Naive thymus-derived CD4-positive, alpha-beta T cell (primary cell): Measurements from ENCODE around the gene BCL11B. TPM values are rescaled to one million over a fixed set of nuclear protein-coding genes. Genes with fewer than 3 reads are reported as not detected.
A peak's percentile ranks its signal among the peaks of the same experiment; 100 is the strongest.

Experiments
- ATAC-seq: fragments of 150-1000 bp; cut with Tn5 transposase; 2 replicates; pipeline ENCODE4 v1.10.0; 2021; ENCODE audit warnings: mild to moderate bottlenecking, moderate library complexity
- CTCF ChIA-PET: fragments of 350-600 bp; sonication (Branson Sonifier 250); formaldehyde crosslinking; loops from one replicate; lab custom pipeline; 2021; ENCODE audit warnings: antibody characterized with exemption; lab: Charles Lee
- POLR2A ChIA-PET: fragments of 350-600 bp; sonication (Branson Sonifier 250); formaldehyde crosslinking; loops from one replicate; lab custom pipeline; 2021; ENCODE audit warnings: antibody characterized with exemption, inconsistent platforms; lab: Charles Lee
- DNase-seq, 9 donors: peaks; one replicate each; pipeline versions ENCODE4 v3.0.0 to v3.0.0-alpha.2; 2020 to 2022; ENCODE audit warnings: mixed read lengths in 1 of 9
- H3K27ac ChIP-seq: one replicate; pipeline ENCODE4 v1.7.0; 2013; ENCODE audit warnings: mild to moderate bottlenecking, low read depth, low read length, moderate library complexity
- H3K27me3 ChIP-seq, 2 donors: one replicate each; pipeline ENCODE4 v1.7.0; 2013; ENCODE audit warnings: low read length in 2 of 2, mild to moderate bottlenecking in 2 of 2, moderate library complexity in 2 of 2; ENCODE audit not compliant: control insufficient read depth in 2 of 2, insufficient read depth in 2 of 2
- H3K36me3 ChIP-seq, 3 experiments: 1 replicate in 2 of 3; 2 replicates in 1 of 3; pipeline ENCODE4 v1.7.0; 2013; ENCODE audit warnings: low read length in 3 of 3, mild to moderate bottlenecking in 3 of 3, moderate library complexity in 1 of 3; ENCODE audit not compliant: insufficient read depth in 3 of 3, control insufficient read depth in 2 of 3
- H3K4me1 ChIP-seq, 2 donors: one replicate each; pipeline ENCODE4 v1.7.0; 2013; ENCODE audit warnings: low read length in 2 of 2, mild to moderate bottlenecking in 2 of 2, moderate library complexity in 1 of 2; ENCODE audit not compliant: control insufficient read depth in 2 of 2, insufficient read depth in 2 of 2
- H3K4me3 ChIP-seq: 2 replicates; pipeline ENCODE4 v1.7.0; 2013; ENCODE audit warnings: mild to moderate bottlenecking, low read length
- H3K9me3 ChIP-seq, 3 experiments: 1 replicate in 2 of 3; 2 replicates in 1 of 3; pipeline ENCODE4 v1.7.0; 2013; ENCODE audit warnings: low read length in 3 of 3; ENCODE audit not compliant: control insufficient read depth in 2 of 3
- H3K27ac Mint-ChIP-seq, 9 donors: one replicate each; pipeline ENCODE4 v1.8.0; 2020 to 2022; ENCODE audit warnings: mixed read lengths in 9 of 9, mild to moderate bottlenecking in 8 of 9, moderate library complexity in 5 of 9, inconsistent platforms in 2 of 9
- H3K27me3 Mint-ChIP-seq, 5 donors: one replicate each; pipeline ENCODE4 v1.8.0; 2021 to 2022; ENCODE audit warnings: mixed read lengths in 5 of 5, mild to moderate bottlenecking in 1 of 5
- H3K36me3 Mint-ChIP-seq, 5 donors: one replicate each; pipeline ENCODE4 v1.8.0; 2020 to 2022; ENCODE audit warnings: mixed read lengths in 5 of 5, mild to moderate bottlenecking in 3 of 5, inconsistent platforms in 1 of 5
- H3K4me1 Mint-ChIP-seq, 7 donors: one replicate each; pipeline ENCODE4 v1.8.0; 2020 to 2022; ENCODE audit warnings: mixed read lengths in 7 of 7, mild to moderate bottlenecking in 3 of 7, inconsistent platforms in 1 of 7
- H3K4me3 Mint-ChIP-seq, 10 donors: one replicate each; pipeline ENCODE4 v1.8.0; 2020 to 2022; ENCODE audit warnings: mild to moderate bottlenecking in 10 of 10, mixed read lengths in 10 of 10, moderate library complexity in 6 of 10, inconsistent platforms in 2 of 10
- H3K9me3 Mint-ChIP-seq, 11 donors: one replicate each; pipeline ENCODE4 v1.8.0; 2020 to 2022; ENCODE audit warnings: mixed read lengths in 11 of 11, mild to moderate bottlenecking in 4 of 11, inconsistent platforms in 1 of 11, moderate library complexity in 1 of 11
- intact Hi-C, 2 donors: fragments of 100-400 bp; cut with micrococcal nuclease; formaldehyde crosslinking; loops; one replicate each; pipeline ENCODE4 v1.15.1; 2023
- polyA plus RNA-seq, 2 donors: library from polyadenylated mRNA; unstranded; fragments of 300-500 nt; fragmentation: Illumina TruSeq; gene quantifications; one replicate each; pipeline ENCODE4 v1.2.3, GENCODE V29; 2021
- total RNA-seq, 6 experiments: library from RNA in 5 of 6; stranded (reverse) in 5 of 6; gene quantifications; 1 replicate in 5 of 6; 2 replicates in 1 of 6; pipeline ENCODE4 v1.2.3 and lab custom pipeline; 2021 to 2026

BCL11B gene
- total and polyA plus RNA-seq, 7 experiments from 2014 or later, result 10.9 to 269 (median 145) TPM

GRCh38 chr14:99258876-99259726, 12.9 kb downstream of the BCL11B start:
- DNase-seq (peak in 8 of 9 donors; percentile 20 to 92 (median 86)), ATAC-seq (peak; percentile 69)
- ChIA-PET POLR2A (interaction anchor here (0.6 to 54.4 kb wide), 15 partner anchors 10 to 1546 kb away, joined by 3 to 2458 read pairs (median 34); partner anchors contain the start of gene BCL11B), CTCF (interaction anchor here (0.7 to 1.5 kb wide), 3 partner anchors 10 to 697 kb away, joined by 3 read pairs; no protein-coding TSS in a partner anchor)
- Mint-ChIP-seq H3K27me3 (no peaks in the 10 kb centered on the region), H3K4me1 (peaks cover 66 to 99% (median 95%) of the 10 kb centered on the region in 7 donors), H3K36me3 (peaks cover 19 to 87% (median 75%) of the 10 kb centered on the region in 5 donors), H3K4me3 (peak overlapping the region; percentile 92 to 100 (median 96)), H3K27ac (peak overlapping the region; percentile 99 to 100 (median 100)), H3K9me3 (peaks cover 0 to 12% (median 0%) of the 10 kb centered on the region in 11 donors)
- Histone ChIP-seq H3K36me3 (peaks cover 6 to 39% (median 27%) of the 10 kb centered on the region in 3 experiments), H3K9me3 (no peaks in the 10 kb centered on the region), H3K27me3 (no peaks in the 10 kb centered on the region), H3K27ac (peak overlapping the region; percentile 98), H3K4me3 (peak overlapping the region; percentile 56), H3K4me1 (peaks cover 89 to 92% of the 10 kb centered on the region in 2 donors)
- intact Hi-C loops, result loop anchor here (1.0 kb wide), 2 partner anchors 8 to 9 kb away; no protein-coding TSS in a partner anchor

GRCh38 chr14:99258341-99258861, 13.6 kb downstream of the BCL11B start:
- Mint-ChIP-seq H3K4me1 (peaks cover 67 to 99% (median 95%) of the 10 kb centered on the region in 7 donors), H3K27ac (peak overlapping the region; percentile 99 to 100 (median 100)), H3K27me3 (no peaks in the 10 kb centered on the region), H3K9me3 (peaks cover 0 to 15% (median 0%) of the 10 kb centered on the region in 11 donors), H3K4me3 (peak overlapping the region; percentile 92 to 100 (median 96)), H3K36me3 (peaks cover 21 to 87% (median 71%) of the 10 kb centered on the region in 5 donors)
- peaks cover 92 to 93% of the 10 kb centered on the region in 2 donors for H3K4me1 ChIP-seq
- H3K4me3 ChIP-seq, result peak overlapping the region; percentile 56
- CTCF ChIA-PET, result interaction anchor here (1.5 kb wide), 1 partner anchor 69 kb away, joined by 3 read pairs; no protein-coding TSS in a partner anchor
- H3K36me3 ChIP-seq, result peaks cover 6 to 45% (median 27%) of the 10 kb centered on the region in 3 experiments
- DNase-seq (peak in 4 of 9 donors; percentile 11 to 21 (median 18)), ATAC-seq (no peak)
- no peaks in the 10 kb centered on the region for H3K27me3 ChIP-seq
- no peaks in the 10 kb centered on the region for H3K9me3 ChIP-seq
- H3K27ac ChIP-seq, result peak overlapping the region; percentile 98
- POLR2A ChIA-PET, result interaction anchor here (0.6 to 54.4 kb wide), 4 partner anchors 10 to 579 kb away, joined by 3 to 2458 read pairs (median 704); partner anchors contain the start of gene BCL11B
- intact Hi-C loops, result no loop called here

- Histone ChIP-seq H3K27me3 (no peaks in the 10 kb centered on the region), H3K4me1 (peaks cover 92 to 93% of the 10 kb centered on the region in 2 donors), H3K4me3 (peak overlapping the region; percentile 56), H3K27ac (peak overlapping the region; percentile 98), H3K36me3 (peaks cover 6 to 50% (median 33%) of the 10 kb centered on the region in 3 experiments), H3K9me3 (no peaks in the 10 kb centered on the region)
- peaks cover 20 to 87% (median 68%) of the 10 kb centered on the region in 5 donors for H3K36me3 Mint-ChIP-seq
- ChIA-PET CTCF (interaction anchor here (1.5 kb wide), 1 partner anchor 69 kb away, joined by 3 read pairs; no protein-coding TSS in a partner anchor), POLR2A (interaction anchor here (0.6 to 54.4 kb wide), 5 partner anchors 11 to 554 kb away, joined by 3 to 2458 read pairs (median 34); partner anchors contain the start of gene BCL11B)
- peak overlapping the region; percentile 99 to 100 (median 100) for H3K27ac Mint-ChIP-seq
- ATAC-seq (no peak), DNase-seq (peak in 5 of 9 donors; percentile 23 to 55 (median 47))
- peak overlapping the region; percentile 92 to 100 (median 96) for H3K4me3 Mint-ChIP-seq
- intact Hi-C loops, result no loop called here
- peaks cover 65 to 100% (median 97%) of the 10 kb centered on the region in 7 donors for H3K4me1 Mint-ChIP-seq
- no peaks in the 10 kb centered on the region for H3K27me3 Mint-ChIP-seq
- H3K9me3 Mint-ChIP-seq, result peaks cover 0 to 15% (median 0%) of the 10 kb centered on the region in 11 donors
These were observed 14.2 kb downstream of the BCL11B start for GRCh38 chr14:99257673-99258221.

GRCh38 chr14:99257122-99257672, 14.8 kb downstream of the BCL11B start:
- ChIA-PET POLR2A (interaction anchor here (0.6 to 54.4 kb wide), 6 partner anchors 11 to 1084 kb away, joined by 3 to 2458 read pairs (median 18); partner anchors contain the start of gene BCL11B), CTCF (interaction anchor here (0.7 to 0.8 kb wide), 2 partner anchors 11 to 15 kb away, joined by 3 read pairs; no protein-coding TSS in a partner anchor)
- Mint-ChIP-seq H3K4me3 (peak overlapping the region; percentile 82 to 99 (median 94)), H3K27me3 (no peaks in the 10 kb centered on the region), H3K27ac (peak overlapping the region; percentile 99 to 100 (median 100)), H3K4me1 (peaks cover 61 to 100% (median 97%) of the 10 kb centered on the region in 7 donors), H3K9me3 (peaks cover 0 to 12% (median 0%) of the 10 kb centered on the region in 11 donors), H3K36me3 (peaks cover 19 to 84% (median 63%) of the 10 kb centered on the region in 5 donors)
- Histone ChIP-seq H3K9me3 (no peaks in the 10 kb centered on the region), H3K4me3 (peak overlapping the region; percentile 56), H3K36me3 (peaks cover 6 to 55% (median 39%) of the 10 kb centered on the region in 3 experiments), H3K27me3 (no peaks in the 10 kb centered on the region), H3K4me1 (peaks cover 97 to 99% of the 10 kb centered on the region in 2 donors), H3K27ac (peak overlapping the region; percentile 98)
- DNase-seq (peak in 3 of 9 donors; percentile 14 to 25 (median 16)), ATAC-seq (no peak)
- intact Hi-C loops, result no loop called here

GRCh38 chr14:99256483-99256874, 15.5 kb downstream of the BCL11B start:
- Mint-ChIP-seq H3K27me3 (no peaks in the 10 kb centered on the region), H3K36me3 (peaks cover 19 to 82% (median 62%) of the 10 kb centered on the region in 5 donors), H3K4me3 (peak overlapping the region; percentile 82 to 99 (median 94)), H3K27ac (peak overlapping the region; percentile 99 to 100 (median 100)), H3K4me1 (peaks cover 65 to 100% (median 97%) of the 10 kb centered on the region in 7 donors), H3K9me3 (peaks cover 0 to 13% (median 0%) of the 10 kb centered on the region in 11 donors)
- peak overlapping the region; percentile 56 for H3K4me3 ChIP-seq
- no peaks in the 10 kb centered on the region for H3K27me3 ChIP-seq
- peaks cover 97 to 99% of the 10 kb centered on the region in 2 donors for H3K4me1 ChIP-seq
- H3K9me3 ChIP-seq, result no peaks in the 10 kb centered on the region
- no peak for ATAC-seq
- ChIA-PET POLR2A (interaction anchor here (0.9 to 54.4 kb wide), 5 partner anchors 10 to 1083 kb away, joined by 3 to 2458 read pairs (median 34); partner anchors contain the start of gene BCL11B), CTCF (interaction anchor here (0.8 kb wide), 1 partner anchor 14 kb away, joined by 3 read pairs; no protein-coding TSS in a partner anchor)
- DNase-seq, result no peak
- intact Hi-C loops, result no loop called here
- H3K27ac ChIP-seq, result peak overlapping the region; percentile 98
- peaks cover 6 to 61% (median 39%) of the 10 kb centered on the region in 3 experiments for H3K36me3 ChIP-seq
